ENCODE results near the gene OR11L1. TPM values are rescaled to one million over a fixed set of nuclear protein-coding genes. Genes with fewer than 3 reads are reported as not detected.
A peak's percentile ranks its signal among the peaks of the same experiment; 100 is the strongest.

OR11L1 gene
- total RNA-seq, 1 experiment from 2014 or later, result not detected

DNA sequence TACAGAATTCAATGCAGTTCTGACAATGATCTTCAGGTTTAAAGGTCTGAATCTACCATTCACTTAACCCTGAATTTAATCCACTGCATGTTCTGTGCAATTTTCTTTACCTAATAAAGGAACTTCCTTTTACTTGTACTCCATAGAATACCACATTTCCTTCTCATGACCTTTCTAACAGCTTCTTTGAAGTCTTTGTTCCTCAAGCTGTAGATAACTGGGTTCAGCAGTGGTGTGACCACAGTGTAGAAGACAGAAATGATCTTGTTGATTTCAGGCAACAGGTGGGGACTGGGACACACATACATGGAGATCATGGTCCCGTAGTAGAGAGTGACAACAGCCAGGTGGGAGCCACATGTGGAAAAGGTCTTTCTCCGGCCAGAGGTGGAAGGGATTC, 878 bp downstream of the OR11L1 start (continued):
- TF ChIP-seq HMGA2 (CRISPR knock-in tag; IDR thresholded peaks at IDR 0.05), result no peak

- peaks cover 21% of the 10 kb centered on the region; the same call in 1 of the 2 replicates for H3K36me3 Mint-ChIP-seq
- DNase-seq (ENCODE audit: low spot score) (peak; percentile 25), ATAC-seq (peak; percentile 84)
- peaks cover 39% of the 10 kb centered on the region for H3K9me3 Mint-ChIP-seq
- ChIA-PET POLR2A (no interaction called here), CTCF (interaction anchor here (0.6 to 1.2 kb wide), 4 partner anchors 8 to 444 kb away, joined by 3 to 5 read pairs (median 4); partner anchors contain the start of gene OR11L1)
- TF ChIP-seq AR (CRISPR knock-in tag; IDR thresholded peaks at IDR 0.05) (no peak), TP53 (CRISPR knock-in tag; IDR thresholded peaks at IDR 0.05) (no peak), ATF2 (CRISPR knock-in tag; IDR thresholded peaks at IDR 0.05; ENCODE audit: borderline replicate concordance, low read depth) (no peak), SP1 (CRISPR knock-in tag; conservative IDR thresholded peaks at IDR 0.05) (no peak), ZNF396 (CRISPR knock-in tag; IDR thresholded peaks at IDR 0.05; ENCODE audit: borderline replicate concordance) (no peak), CBFB (CRISPR knock-in tag; IDR thresholded peaks at IDR 0.05; ENCODE audit: low read depth) (no peak), ZNF671 (CRISPR knock-in tag; IDR thresholded peaks at IDR 0.05) (no peak), IRF2 (CRISPR knock-in tag; IDR thresholded peaks at IDR 0.05; ENCODE audit: borderline replicate concordance, low read depth) (no peak), RELA (CRISPR knock-in tag; IDR thresholded peaks at IDR 0.05; ENCODE audit: borderline replicate concordance) (no peak)
- TF ChIP-seq, protein P1, sequence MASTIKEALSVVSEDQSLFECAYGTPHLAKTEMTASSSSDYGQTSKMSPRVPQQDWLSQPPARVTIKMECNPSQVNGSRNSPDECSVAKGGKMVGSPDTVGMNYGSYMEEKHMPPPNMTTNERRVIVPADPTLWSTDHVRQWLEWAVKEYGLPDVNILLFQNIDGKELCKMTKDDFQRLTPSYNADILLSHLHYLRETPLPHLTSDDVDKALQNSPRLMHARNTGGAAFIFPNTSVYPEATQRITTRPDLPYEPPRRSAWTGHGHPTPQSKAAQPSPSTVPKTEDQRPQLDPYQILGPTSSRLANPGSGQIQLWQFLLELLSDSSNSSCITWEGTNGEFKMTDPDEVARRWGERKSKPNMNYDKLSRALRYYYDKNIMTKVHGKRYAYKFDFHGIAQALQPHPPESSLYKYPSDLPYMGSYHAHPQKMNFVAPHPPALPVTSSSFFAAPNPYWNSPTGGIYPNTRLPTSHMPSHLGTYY (CRISPR knock-in tag; IDR thresholded peaks at IDR 0.05), result no peak
- TF ChIP-seq, protein P2, sequence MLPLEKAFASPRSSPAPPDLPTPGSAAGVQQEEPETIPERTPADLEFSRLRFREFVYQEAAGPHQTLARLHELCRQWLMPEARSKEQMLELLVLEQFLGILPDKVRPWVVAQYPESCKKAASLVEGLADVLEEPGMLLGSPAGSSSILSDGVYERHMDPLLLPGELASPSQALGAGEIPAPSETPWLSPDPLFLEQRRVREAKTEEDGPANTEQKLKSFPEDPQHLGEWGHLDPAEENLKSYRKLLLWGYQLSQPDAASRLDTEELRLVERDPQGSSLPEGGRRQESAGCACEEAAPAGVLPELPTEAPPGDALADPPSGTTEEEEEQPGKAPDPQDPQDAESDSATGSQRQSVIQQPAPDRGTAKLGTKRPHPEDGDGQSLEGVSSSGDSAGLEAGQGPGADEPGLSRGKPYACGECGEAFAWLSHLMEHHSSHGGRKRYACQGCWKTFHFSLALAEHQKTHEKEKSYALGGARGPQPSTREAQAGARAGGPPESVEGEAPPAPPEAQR (CRISPR knock-in tag; IDR thresholded peaks at IDR 0.05), result no peak
- TF ChIP-seq, protein P3, sequence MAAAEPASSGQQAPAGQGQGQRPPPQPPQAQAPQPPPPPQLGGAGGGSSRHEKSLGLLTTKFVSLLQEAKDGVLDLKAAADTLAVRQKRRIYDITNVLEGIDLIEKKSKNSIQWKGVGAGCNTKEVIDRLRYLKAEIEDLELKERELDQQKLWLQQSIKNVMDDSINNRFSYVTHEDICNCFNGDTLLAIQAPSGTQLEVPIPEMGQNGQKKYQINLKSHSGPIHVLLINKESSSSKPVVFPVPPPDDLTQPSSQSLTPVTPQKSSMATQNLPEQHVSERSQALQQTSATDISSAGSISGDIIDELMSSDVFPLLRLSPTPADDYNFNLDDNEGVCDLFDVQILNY (CRISPR knock-in tag; IDR thresholded peaks at IDR 0.05), result no peak
- H3K27ac Mint-ChIP-seq, result no peak overlapping the region
- no peak overlapping the region for H3K4me3 Mint-ChIP-seq
- no peaks in the 10 kb centered on the region; the same call in 1 of the 2 replicates for H3K27me3 Mint-ChIP-seq (ENCODE audit: low read depth)
- H3K4me1 Mint-ChIP-seq, result no peaks in the 10 kb centered on the region
Observed at GRCh38 chr1:247833601-247834000, 8.1 kb downstream of the OR11L1 start.

DNA sequence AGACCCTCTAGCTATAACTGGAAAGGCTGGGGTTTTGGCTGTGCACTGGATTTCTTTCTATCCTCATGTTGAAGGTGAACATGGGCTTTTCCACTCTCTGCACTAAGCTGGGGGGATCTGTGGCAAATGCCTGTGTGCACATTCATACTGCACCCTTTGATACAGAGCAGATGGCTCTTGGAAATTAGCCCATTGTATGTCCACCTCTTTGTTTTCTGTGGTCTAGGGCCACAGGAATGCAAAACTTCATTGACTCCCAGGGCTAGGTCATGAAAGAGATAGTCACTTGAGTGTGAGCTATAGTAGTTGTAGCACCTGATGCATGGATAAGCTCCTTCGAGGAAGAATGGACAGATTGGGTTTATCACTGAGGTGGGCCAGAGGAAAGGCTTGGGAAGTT, 12.0 kb downstream of the OR11L1 start:
- ChIA-PET CTCF (interaction anchor here (1.7 kb wide), 1 partner anchor 28 kb away, joined by 3 read pairs; no protein-coding TSS in a partner anchor), POLR2A (no interaction called here)
- H3K27me3 Mint-ChIP-seq (ENCODE audit: low read depth), result no peaks in the 10 kb centered on the region; the same call in 1 of the 2 replicates
- DNase-seq (ENCODE audit: low spot score), result no peak
- peaks cover 4% of the 10 kb centered on the region for H3K4me1 Mint-ChIP-seq
- no peak for TF ChIP-seq FOXP4 (CRISPR knock-in tag; IDR thresholded peaks at IDR 0.05)
- peaks cover 39% of the 10 kb centered on the region for H3K9me3 Mint-ChIP-seq
- H3K27ac Mint-ChIP-seq, result no peak overlapping the region
- ATAC-seq, result no peak
- peaks cover 18% of the 10 kb centered on the region for H3K36me3 Mint-ChIP-seq
- H3K4me3 Mint-ChIP-seq, result no peak overlapping the region

Data from WTC11 (cell line).